Measurements from ENCODE around the gene RHAG. TPM values are rescaled to one million over a fixed set of nuclear protein-coding genes. Genes with fewer than 3 reads are reported as not detected.

The RHAG gene
- total RNA-seq, 1 experiment from 2014 or later: not detected

DNA sequence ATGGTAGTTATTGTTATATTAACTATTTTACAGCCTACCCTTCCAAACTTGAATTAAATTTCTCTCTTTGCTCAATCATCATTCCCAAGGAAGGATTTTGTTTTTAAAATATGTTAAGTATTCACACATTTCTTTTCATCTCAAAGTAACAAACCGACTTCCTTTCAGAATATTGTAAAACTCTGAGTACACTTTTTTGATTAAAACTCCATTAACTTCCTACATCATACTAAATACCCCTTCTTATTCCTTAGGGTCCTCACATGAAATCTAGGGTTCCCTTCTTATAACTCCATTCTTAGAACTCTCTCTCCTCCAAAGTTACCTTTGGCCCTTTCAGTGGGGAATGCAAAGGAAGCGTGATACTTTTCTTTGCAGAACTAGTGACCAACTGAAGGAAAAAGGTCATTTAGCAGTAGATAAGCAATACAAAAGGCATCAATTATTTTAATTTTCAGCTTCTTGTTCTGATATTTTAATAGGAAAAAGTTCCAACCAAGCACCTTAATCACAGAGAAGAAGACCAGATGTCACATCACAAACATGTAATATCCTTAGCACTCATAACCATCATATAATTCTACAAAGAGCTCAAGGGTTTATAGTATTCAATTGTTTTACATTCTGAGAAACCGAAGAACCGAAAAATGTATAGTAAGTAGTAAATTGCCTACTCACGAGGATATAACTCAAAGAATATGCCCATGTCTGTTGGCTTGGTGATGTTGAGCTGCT is 494 bp downstream of the RHAG start:
- TF ChIP-seq, protein P1, sequence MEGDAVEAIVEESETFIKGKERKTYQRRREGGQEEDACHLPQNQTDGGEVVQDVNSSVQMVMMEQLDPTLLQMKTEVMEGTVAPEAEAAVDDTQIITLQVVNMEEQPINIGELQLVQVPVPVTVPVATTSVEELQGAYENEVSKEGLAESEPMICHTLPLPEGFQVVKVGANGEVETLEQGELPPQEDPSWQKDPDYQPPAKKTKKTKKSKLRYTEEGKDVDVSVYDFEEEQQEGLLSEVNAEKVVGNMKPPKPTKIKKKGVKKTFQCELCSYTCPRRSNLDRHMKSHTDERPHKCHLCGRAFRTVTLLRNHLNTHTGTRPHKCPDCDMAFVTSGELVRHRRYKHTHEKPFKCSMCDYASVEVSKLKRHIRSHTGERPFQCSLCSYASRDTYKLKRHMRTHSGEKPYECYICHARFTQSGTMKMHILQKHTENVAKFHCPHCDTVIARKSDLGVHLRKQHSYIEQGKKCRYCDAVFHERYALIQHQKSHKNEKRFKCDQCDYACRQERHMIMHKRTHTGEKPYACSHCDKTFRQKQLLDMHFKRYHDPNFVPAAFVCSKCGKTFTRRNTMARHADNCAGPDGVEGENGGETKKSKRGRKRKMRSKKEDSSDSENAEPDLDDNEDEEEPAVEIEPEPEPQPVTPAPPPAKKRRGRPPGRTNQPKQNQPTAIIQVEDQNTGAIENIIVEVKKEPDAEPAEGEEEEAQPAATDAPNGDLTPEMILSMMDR (IDR thresholded peaks at IDR 0.05; ENCODE audit: unreplicated experiment): no peak
- no peaks in the 10 kb centered on the region for H3K36me3 Mint-ChIP-seq (ENCODE audit: insufficient read depth, unreplicated experiment)
- H3K4me1 Mint-ChIP-seq (ENCODE audit: low read depth, unreplicated experiment): peaks cover 10% of the 10 kb centered on the region
- H3K27ac Mint-ChIP-seq (ENCODE audit: unreplicated experiment): no peak overlapping the region
- H3K27me3 Mint-ChIP-seq (ENCODE audit: unreplicated experiment): no peaks in the 10 kb centered on the region
- intact Hi-C loops (cut with micrococcal nuclease; ENCODE audit: unreplicated experiment): no loop called here
- H3K4me3 Mint-ChIP-seq (ENCODE audit: low read depth, unreplicated experiment): no peak overlapping the region
- H3K9me3 Mint-ChIP-seq (ENCODE audit: low read depth, unreplicated experiment): no peaks in the 10 kb centered on the region
- CTCF ChIA-PET: interaction anchor here (0.6 kb wide), 1 partner anchor 86 kb away, joined by 3 read pairs; the partner anchor contains the start of gene C6orf141
- DNase-seq: no peak
- no TSS peak for BruUV-seq (replicated peaks)

DNA sequence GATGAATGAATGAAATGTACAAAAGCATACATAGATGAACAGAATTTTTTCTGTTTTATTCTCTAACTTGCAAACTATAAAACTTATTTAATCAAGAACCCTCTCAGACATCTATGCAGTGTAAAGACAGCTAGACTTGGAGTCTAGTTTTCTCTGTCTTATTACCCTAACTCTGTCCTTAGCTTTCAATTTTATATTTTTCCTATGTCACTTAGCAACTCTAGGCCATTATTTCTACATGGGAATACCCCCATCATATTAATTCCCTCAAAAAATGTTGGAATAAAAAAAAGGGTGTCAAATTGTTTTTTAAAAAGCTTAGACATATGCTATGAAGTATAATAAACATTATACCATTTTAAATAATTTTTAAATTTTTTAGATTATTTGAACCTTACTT is 1.2 kb downstream of the RHAG start:
- no peak for DNase-seq
- Mint-ChIP-seq H3K36me3 (ENCODE audit: insufficient read depth, unreplicated experiment) (no peaks in the 10 kb centered on the region), H3K9me3 (ENCODE audit: low read depth, unreplicated experiment) (no peaks in the 10 kb centered on the region), H3K27ac (ENCODE audit: unreplicated experiment) (no peak overlapping the region), H3K4me3 (ENCODE audit: low read depth, unreplicated experiment) (no peak overlapping the region), H3K27me3 (ENCODE audit: unreplicated experiment) (no peaks in the 10 kb centered on the region), H3K4me1 (ENCODE audit: low read depth, unreplicated experiment) (peaks cover 10% of the 10 kb centered on the region)
- CTCF ChIA-PET: interaction anchor here (0.7 kb wide), 1 partner anchor 542 kb away, joined by 3 read pairs; no protein-coding TSS in a partner anchor
- BruUV-seq (replicated peaks): no TSS peak
- TF ChIP-seq, protein P1 (IDR thresholded peaks at IDR 0.05; ENCODE audit: unreplicated experiment): no peak
- intact Hi-C loops (cut with micrococcal nuclease; ENCODE audit: unreplicated experiment): no loop called here

DNA sequence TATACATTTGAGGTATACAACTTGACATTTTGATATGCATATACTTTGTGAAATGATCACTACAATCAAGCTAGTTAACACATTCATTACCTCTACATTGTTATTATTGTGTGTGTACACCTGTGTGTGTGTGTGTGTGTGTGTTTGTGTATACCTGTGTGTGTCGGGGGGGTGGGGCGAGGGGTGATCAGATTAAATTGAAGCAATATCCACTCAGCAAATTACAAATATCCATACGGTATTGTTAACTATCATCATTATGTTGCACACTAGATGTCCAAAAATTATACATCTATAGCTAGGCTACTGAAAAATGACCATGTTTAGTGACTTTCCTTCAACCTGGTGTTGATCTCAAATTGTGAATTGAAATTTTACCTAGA is 1.8 kb downstream of the RHAG start:
- Mint-ChIP-seq H3K4me1 (ENCODE audit: low read depth, unreplicated experiment) (peaks cover 10% of the 10 kb centered on the region), H3K9me3 (ENCODE audit: low read depth, unreplicated experiment) (no peaks in the 10 kb centered on the region), H3K27me3 (ENCODE audit: unreplicated experiment) (no peaks in the 10 kb centered on the region), H3K27ac (ENCODE audit: unreplicated experiment) (no peak overlapping the region), H3K36me3 (ENCODE audit: insufficient read depth, unreplicated experiment) (no peaks in the 10 kb centered on the region), H3K4me3 (ENCODE audit: low read depth, unreplicated experiment) (no peak overlapping the region)
- intact Hi-C loops (cut with micrococcal nuclease; ENCODE audit: unreplicated experiment): no loop called here
- no TSS peak for BruUV-seq (replicated peaks)
- no peak for DNase-seq
- CTCF ChIA-PET: interaction anchor here (0.7 kb wide), 2 partner anchors 500 to 542 kb away, joined by 3 to 4 read pairs; no protein-coding TSS in a partner anchor
- TF ChIP-seq, protein P1 (IDR thresholded peaks at IDR 0.05; ENCODE audit: unreplicated experiment): no peak

DNA sequence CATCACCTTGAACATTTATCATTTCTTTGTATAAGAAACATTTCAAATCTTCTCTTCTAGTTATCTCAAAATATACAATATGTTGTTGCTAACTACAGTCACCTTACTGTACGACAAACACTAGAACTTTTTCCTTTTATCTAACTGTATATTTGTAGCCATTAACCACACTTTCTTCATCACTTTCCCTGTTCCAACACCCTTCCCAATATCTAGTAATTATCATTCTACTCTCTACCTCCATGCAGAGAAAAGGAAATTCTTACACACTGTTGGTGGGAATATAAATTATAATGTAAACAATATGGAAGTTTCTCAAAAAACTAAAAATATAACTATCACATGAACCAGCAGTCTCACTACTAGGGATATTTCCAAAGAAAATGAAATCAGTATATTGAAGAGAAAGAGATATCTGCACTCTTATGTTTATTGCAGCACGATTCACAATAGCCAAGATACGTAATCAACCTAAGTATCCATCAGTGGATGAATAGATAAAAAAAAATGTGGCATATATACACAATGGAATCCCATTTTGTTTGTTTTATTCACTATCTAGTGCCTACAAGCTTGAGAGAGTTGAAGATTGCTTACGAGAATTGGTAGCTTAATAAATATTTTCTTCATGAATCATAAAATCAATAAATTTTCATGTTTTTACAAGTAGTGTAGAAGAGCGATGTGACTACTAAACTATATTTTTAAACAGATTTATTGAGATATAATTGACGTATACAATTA is 2.4 kb downstream of the RHAG start:
- no peaks in the 10 kb centered on the region for H3K36me3 Mint-ChIP-seq (ENCODE audit: insufficient read depth, unreplicated experiment)
- H3K4me1 Mint-ChIP-seq (ENCODE audit: low read depth, unreplicated experiment): peaks cover 10% of the 10 kb centered on the region
- H3K27ac Mint-ChIP-seq (ENCODE audit: unreplicated experiment): no peak overlapping the region
- no TSS peak for BruUV-seq (replicated peaks)
- no peaks in the 10 kb centered on the region for H3K9me3 Mint-ChIP-seq (ENCODE audit: low read depth, unreplicated experiment)
- CTCF ChIA-PET: interaction anchor here (0.7 kb wide), 1 partner anchor 499 kb away, joined by 4 read pairs; no protein-coding TSS in a partner anchor
- H3K27me3 Mint-ChIP-seq (ENCODE audit: unreplicated experiment): no peaks in the 10 kb centered on the region
- DNase-seq: no peak
- no peak overlapping the region for H3K4me3 Mint-ChIP-seq (ENCODE audit: low read depth, unreplicated experiment)
- intact Hi-C loops (cut with micrococcal nuclease; ENCODE audit: unreplicated experiment): no loop called here
- TF ChIP-seq, protein P1 (IDR thresholded peaks at IDR 0.05; ENCODE audit: unreplicated experiment): no peak

Data from Calu3 (cell line).